ENCODE results near the gene KAZN. TPM values are rescaled to one million over a fixed set of nuclear protein-coding genes. Genes with fewer than 3 reads are reported as not detected.

KAZN gene
- total RNA-seq, 4 donors from 2014 or later = 9.2 to 30.6 (median 21.2) TPM

DNA sequence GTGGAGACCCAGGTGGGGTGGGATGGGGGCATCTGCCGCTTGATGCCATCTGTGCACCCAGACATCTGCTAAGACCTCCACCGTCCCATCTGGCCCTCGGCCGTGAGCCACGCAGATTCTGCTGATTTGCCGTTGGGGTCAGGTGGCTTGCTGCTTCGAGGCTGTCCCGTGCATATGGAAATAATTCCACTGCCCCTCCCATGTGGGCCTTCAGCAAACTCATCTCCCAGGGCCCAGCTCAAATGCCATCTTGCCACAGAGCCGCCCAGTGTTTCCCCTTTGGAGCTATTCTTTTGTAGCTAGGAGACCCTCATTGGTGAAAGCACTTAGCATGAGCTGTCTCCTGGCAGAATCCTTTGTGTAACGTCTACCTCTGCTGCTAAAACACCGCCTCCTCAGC lies 99.8 kb downstream of the KAZN start:
- no peak for DNase-seq (ENCODE audit: low spot score)
- no peak for ATAC-seq (ENCODE audit: low FRiP score)
- TF ChIP-seq, protein P1, sequence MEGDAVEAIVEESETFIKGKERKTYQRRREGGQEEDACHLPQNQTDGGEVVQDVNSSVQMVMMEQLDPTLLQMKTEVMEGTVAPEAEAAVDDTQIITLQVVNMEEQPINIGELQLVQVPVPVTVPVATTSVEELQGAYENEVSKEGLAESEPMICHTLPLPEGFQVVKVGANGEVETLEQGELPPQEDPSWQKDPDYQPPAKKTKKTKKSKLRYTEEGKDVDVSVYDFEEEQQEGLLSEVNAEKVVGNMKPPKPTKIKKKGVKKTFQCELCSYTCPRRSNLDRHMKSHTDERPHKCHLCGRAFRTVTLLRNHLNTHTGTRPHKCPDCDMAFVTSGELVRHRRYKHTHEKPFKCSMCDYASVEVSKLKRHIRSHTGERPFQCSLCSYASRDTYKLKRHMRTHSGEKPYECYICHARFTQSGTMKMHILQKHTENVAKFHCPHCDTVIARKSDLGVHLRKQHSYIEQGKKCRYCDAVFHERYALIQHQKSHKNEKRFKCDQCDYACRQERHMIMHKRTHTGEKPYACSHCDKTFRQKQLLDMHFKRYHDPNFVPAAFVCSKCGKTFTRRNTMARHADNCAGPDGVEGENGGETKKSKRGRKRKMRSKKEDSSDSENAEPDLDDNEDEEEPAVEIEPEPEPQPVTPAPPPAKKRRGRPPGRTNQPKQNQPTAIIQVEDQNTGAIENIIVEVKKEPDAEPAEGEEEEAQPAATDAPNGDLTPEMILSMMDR (IDR thresholded peaks at IDR 0.05) = no peak

DNA sequence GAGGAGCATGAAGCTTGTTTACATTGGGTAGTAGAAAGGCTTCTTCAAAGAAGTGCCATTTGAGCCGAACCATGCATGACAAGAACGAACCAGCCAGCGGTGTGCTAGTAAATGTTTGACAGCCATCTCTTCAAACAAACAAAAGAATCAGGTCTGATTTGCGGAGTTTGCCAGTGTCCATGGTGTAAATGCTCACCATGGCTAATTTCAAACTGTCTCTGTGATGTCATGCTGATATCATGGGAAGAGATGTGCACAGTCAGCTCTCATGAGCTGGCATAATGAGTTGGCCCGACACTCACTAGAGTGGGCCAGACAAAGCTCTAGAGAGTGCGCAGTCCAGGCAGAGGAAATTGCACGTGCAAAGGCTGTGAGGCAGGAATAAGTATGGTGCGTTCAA lies 101.1 kb downstream of the KAZN start:
- TF ChIP-seq, protein P1 (IDR thresholded peaks at IDR 0.05) = no peak
- DNase-seq (ENCODE audit: low spot score) = no peak
- no peak for ATAC-seq (ENCODE audit: low FRiP score)

DNA sequence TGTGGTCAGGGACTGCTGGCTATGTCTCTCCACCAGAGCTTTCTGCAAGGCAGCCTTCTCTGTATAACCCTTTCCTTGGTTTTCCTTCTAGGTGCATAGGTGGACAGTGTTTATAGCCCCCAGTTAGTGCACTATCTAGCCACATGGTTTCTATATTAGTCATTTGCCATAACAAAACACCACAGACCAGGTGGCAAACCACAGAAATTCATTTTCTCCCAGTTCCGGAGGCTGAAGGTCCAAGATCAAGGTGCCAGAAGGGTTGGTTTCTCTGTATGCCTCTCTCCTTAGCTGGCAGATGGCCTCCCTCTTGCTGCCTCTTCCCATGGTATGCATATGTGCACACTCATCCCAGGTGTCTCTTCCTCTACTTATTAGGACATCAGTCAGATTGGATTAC lies 106.4 kb downstream of the KAZN start:
- no peak for DNase-seq (ENCODE audit: low spot score)
- no peak for ATAC-seq (ENCODE audit: low FRiP score)
- TF ChIP-seq, protein P1 (IDR thresholded peaks at IDR 0.05) = no peak

DNA sequence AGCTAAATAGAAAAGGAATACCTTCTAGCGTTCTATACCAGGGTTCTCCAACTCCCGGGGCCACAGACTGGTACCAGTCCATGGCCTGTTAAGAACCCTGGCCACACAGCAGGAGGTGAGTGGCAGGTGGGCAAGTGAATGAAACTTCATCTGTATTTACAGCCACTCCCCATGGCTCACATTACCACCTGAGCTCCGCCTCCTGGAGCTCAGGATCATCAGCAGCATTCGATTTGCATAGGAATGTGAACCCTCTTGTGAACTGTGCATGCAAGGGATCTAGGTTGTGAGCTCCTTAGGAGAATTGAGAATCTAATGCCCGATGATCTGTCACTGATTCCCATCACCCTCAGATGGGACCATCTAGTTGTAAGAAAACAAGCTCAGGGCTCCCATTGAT lies 107.3 kb downstream of the KAZN start:
- TF ChIP-seq, protein P1 (IDR thresholded peaks at IDR 0.05) = no peak
- ATAC-seq (ENCODE audit: low FRiP score) (no peak), DNase-seq (ENCODE audit: low spot score) (no peak)

DNA sequence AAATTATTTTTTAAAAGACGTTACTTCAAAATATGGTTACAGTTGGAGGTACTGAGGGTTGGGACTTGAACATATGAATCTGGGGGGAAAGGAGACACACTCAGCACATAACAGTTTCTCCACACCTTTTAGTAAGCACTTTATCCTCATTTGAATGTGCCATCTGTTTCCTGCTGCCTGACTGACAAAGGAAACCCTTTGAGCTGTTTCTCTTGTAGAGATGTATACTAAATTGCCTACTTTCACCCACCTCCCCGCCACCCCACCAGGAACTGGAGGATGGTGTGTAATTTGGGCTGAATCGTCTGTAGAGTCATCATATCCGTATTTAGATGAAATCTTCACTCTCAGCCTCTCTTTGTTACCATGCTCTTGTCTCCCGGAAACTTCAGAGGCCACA lies 108.1 kb downstream of the KAZN start:
- TF ChIP-seq, protein P1 (IDR thresholded peaks at IDR 0.05) = no peak
- ATAC-seq (ENCODE audit: low FRiP score) = no peak

DNA sequence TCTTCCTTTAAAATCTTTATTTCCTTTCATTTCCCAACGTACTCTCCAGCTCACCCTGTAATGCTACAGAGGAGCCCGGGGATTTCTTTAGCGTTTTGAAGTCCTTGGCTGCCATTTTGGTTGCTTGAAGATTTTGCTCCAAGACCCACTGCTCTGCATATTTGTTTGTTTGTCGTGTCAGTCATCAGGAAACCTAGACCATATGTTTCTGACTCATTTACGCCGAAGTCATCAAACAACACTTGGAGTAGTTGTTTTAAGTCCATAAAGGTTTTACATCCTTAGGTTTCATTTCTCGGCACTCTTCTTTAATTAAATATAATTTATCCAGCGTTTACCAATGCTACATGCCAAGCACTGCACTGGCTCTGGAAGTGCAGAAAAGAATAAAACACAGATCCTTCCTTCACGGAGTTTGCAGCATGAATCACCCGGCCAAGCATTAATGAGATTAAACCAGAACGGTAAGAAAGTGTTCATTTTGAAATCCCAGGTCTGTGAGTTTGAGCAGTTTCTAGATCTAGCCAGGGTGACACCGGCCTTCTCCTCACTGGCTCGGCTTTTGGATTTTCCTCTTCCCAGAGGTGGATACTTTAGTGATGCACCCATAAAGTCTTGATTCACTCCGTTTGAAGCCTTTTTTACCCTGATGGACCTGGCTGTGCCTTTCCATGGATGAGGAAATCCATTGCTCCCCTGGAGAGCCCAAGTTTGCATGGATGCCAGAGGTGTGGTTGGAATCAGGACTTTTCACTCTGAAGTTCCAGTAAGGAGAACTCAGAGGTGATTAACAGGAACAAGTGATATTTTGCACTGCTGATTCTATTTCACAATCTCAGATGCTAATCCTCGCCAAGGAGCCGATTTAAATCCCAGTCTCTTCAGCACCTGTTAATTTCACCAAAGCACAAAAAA lies 109.3 kb downstream of the KAZN start:
- ATAC-seq (ENCODE audit: low FRiP score) = peak; percentile 30
- TF ChIP-seq, protein P1 (IDR thresholded peaks at IDR 0.05) = no peak
- DNase-seq (ENCODE audit: low spot score) = no peak

More for the DNA sequence above, 108.1 kb downstream of the KAZN start:
- no peak for DNase-seq (ENCODE audit: low spot score)

DNA sequence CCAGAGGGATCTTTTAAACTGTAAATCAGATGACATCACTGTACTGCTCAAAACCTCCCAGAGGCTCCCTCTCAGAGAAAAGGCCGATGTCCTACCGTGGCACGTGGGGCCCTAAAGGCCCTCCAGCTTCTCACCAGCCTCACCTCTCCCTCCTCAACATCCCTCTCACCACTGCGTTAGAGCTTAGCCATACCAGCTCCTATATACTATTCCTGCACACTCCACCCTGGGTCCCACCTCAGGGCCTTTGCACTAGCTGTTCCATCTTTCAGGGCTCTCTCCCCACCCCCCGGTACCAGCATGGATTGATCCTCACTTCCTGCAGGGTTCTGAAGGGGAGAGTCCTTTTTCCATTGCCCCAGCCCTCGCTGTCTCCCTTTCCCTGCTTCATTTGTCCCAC lies 111.8 kb downstream of the KAZN start:
- DNase-seq (ENCODE audit: low spot score) = no peak
- ATAC-seq (ENCODE audit: low FRiP score) = no peak
- TF ChIP-seq, protein P1 (IDR thresholded peaks at IDR 0.05) = no peak

Data from omental fat pad (tissue), 4 donors.